Suppressor macrophage treated with lipopolysaccharide for 1 hour (primary cell): ENCODE measurements around the gene CCDC68.
A peak's percentile ranks its signal among the peaks of the same experiment; 100 is the strongest.

ENCODE experiments used
- DNase-seq, 3 donors: peaks; one replicate each; pipeline ENCODE4 v3.0.0-alpha.2; 2020 to 2022

The CCDC68 gene

GRCh38 chr18:54960197-54960596, 936 bp upstream of the CCDC68 start:
- no peak for DNase-seq

- DNase-seq, result peak in 2 of 3 donors; percentile 16 to 33
Observed at GRCh38 chr18:54957996-54958395, 1.3 kb downstream of the CCDC68 start.

- no peak for DNase-seq
Observed at GRCh38 chr18:54957296-54957832, 1.9 kb downstream of the CCDC68 start.

GRCh38 chr18:54956506-54956905, 2.8 kb downstream of the CCDC68 start:
- no peak for DNase-seq

- DNase-seq, result peak; percentile 23 to 64 (median 63)
Observed at GRCh38 chr18:54952026-54952425, 7.2 kb downstream of the CCDC68 start.

GRCh38 chr18:54950221-54950620, 9.0 kb downstream of the CCDC68 start:
- DNase-seq, result no peak

GRCh38 chr18:54949588-54949987, 9.7 kb downstream of the CCDC68 start:
- no peak for DNase-seq

- no peak for DNase-seq
Observed at GRCh38 chr18:54948350-54948837, 10.9 kb downstream of the CCDC68 start.

- DNase-seq, result no peak
Observed at GRCh38 chr18:54947091-54947490, 12.2 kb downstream of the CCDC68 start.

GRCh38 chr18:54946149-54946581, 13.1 kb downstream of the CCDC68 start:
- peak; percentile 24 to 75 (median 75) for DNase-seq

GRCh38 chr18:54945576-54946125, 13.6 kb downstream of the CCDC68 start:
- DNase-seq, result no peak

- no peak for DNase-seq
Observed at GRCh38 chr18:54942569-54942968, 16.7 kb downstream of the CCDC68 start.

GRCh38 chr18:54942144-54942543, 17.1 kb downstream of the CCDC68 start:
- DNase-seq, result no peak

- DNase-seq, result no peak
Observed at GRCh38 chr18:54939361-54939917, 19.8 kb downstream of the CCDC68 start.

- DNase-seq, result no peak
Observed at GRCh38 chr18:54938506-54938905, 20.8 kb downstream of the CCDC68 start.

- DNase-seq, result no peak
Observed at GRCh38 chr18:54932472-54932871, 26.8 kb downstream of the CCDC68 start.

- no peak for DNase-seq
Observed at GRCh38 chr18:54931152-54931551, 28.1 kb downstream of the CCDC68 start.

- no peak for DNase-seq
Observed at GRCh38 chr18:54928236-54928635, 31.0 kb downstream of the CCDC68 start.

GRCh38 chr18:54926593-54927325, 32.5 kb downstream of the CCDC68 start:
- DNase-seq, result no peak

GRCh38 chr18:54924948-54925347, 34.3 kb downstream of the CCDC68 start:
- no peak for DNase-seq

- no peak for DNase-seq
Observed at GRCh38 chr18:54923339-54923956, 35.8 kb downstream of the CCDC68 start.

- no peak for DNase-seq
Observed at GRCh38 chr18:54919412-54919811, 39.8 kb downstream of the CCDC68 start.

GRCh38 chr18:54918060-54918459, 41.2 kb downstream of the CCDC68 start:
- no peak for DNase-seq
